Measurements from ENCODE around the gene RPS21. TPM values are rescaled to one million over a fixed set of nuclear protein-coding genes. Genes with fewer than 3 reads are reported as not detected.

The RPS21 gene
- total and polyA plus RNA-seq, 2 donors = 1,987 to 6,072 TPM

DNA sequence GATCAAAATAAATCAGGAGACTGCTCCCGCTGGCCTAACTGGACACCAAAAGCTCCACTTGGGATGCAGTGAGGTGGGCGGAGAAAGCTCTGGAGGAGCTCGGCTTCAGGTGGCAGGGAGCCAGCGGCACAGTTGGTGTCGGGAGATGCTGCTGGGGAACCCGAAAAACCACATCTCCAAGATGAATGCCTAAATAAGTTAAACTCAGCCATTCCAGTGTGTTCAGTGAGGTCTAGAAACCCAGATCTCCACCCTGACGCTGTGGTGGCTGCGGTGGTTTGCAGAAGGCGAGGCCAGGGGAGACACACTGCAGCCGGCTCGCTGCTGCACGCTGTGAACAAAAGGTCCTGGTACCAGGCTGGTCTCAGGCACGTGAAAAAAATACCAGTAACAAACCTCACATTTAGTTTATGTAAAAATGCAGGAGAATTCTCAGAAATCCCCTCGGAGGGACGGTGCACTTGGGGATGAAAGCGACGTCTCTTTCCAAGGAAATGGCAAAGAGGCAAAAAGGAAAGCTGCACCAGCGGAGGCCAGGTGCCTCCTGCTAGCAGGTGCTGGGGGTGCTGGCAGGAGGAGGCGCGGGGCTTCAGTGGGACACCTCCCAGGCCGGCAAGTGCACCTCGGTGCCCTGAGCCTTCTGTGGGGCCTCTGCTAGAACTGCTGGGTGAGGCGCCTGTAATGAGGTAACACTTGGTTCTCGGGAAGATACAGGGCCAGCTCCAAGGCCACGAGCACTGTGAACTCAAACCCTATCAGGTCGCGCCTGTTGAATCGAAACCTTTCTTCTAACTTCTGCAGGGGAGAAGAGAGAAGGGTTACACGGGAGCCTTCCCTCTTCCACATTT, 3.6 kb downstream of the RPS21 start:
- no peaks in the 10 kb centered on the region for H3K27me3 ChIP-seq (ENCODE audit: control insufficient read depth in 2 of 2, insufficient read depth in 1 of 2, low read length in 1 of 2)
- no peaks in the 10 kb centered on the region for H3K9me3 ChIP-seq (ENCODE audit: control insufficient read depth in 2 of 2, insufficient read depth in 1 of 2, low read length in 1 of 2)
- H3K27ac ChIP-seq (ENCODE audit: low read depth in 1 of 2, low read length in 1 of 2) = no peak overlapping the region
- H3K4me3 ChIP-seq (ENCODE audit: low read length in 2 of 2) = no peak overlapping the region
- 96% methylated on average over 29 of the region's 29 CpGs for WGBS
- H3K36me3 ChIP-seq (ENCODE audit: control insufficient read depth in 2 of 2, insufficient read depth in 2 of 2, low read length in 1 of 2) = peaks cover 43 to 48% of the 10 kb centered on the region in 2 donors
- DNase-seq (ENCODE audit: low read depth in 6 of 9, low spot score in 9 of 9) = no peak
- H3K4me1 ChIP-seq (ENCODE audit: control insufficient read depth in 2 of 2, insufficient read depth in 2 of 2, low read length in 2 of 2) = peaks cover 12 to 21% of the 10 kb centered on the region in 2 donors

DNA sequence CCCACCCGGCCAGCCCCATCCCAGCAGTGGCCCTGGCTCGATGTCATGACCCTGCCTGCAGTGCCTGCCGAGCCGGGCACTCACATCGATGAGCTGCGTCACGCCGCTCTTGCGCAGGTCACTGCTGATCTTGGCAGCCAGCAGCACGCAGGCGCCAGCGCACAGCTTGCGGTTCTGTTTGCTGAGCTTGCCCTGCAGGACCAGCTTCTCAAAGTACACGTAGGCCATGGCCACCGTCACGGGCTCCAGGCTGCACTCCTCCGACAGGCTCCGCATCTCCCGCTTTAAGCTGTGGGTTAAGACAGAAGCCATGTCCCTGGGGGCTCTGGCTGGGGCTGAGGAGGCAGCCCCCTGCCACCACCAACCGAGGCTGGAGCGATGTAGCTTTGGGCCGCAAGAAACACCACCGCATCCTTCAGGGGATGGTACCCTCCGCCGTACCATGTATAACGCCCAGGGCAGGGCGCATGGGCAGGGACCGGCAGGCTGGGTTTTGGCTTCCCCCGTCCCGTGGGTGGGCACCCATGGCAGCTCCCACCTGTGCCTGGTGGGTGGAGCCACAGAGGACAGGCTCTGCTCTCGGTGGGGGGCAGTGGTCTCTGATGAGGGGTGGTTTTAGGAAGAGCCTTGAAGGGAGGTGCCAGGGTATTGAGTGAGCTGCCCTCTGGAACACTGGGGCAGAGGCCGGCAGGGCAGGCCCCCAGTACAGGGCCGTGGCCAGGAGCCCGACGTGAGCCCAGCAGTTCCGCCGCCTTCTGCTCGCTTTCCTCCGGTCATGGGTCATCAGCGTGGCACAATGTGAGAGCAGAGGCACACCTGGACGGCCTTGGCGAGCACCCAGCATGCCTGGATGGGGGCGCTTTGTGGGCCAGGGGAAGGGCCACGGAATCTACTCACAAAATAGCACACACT, 4.5 kb downstream of the RPS21 start:
- Histone ChIP-seq H3K4me3 (ENCODE audit: low read length in 2 of 2) (no peak overlapping the region), H3K9me3 (ENCODE audit: control insufficient read depth in 2 of 2, insufficient read depth in 1 of 2, low read length in 1 of 2) (no peaks in the 10 kb centered on the region), H3K27me3 (ENCODE audit: control insufficient read depth in 2 of 2, insufficient read depth in 1 of 2, low read length in 1 of 2) (no peaks in the 10 kb centered on the region), H3K4me1 (ENCODE audit: control insufficient read depth in 2 of 2, insufficient read depth in 2 of 2, low read length in 2 of 2) (peaks cover 10 to 15% of the 10 kb centered on the region in 2 donors), H3K36me3 (ENCODE audit: control insufficient read depth in 2 of 2, insufficient read depth in 2 of 2, low read length in 1 of 2) (peaks cover 43 to 48% of the 10 kb centered on the region in 2 donors), H3K27ac (ENCODE audit: low read depth in 1 of 2, low read length in 1 of 2) (no peak overlapping the region)
- no peak for DNase-seq (ENCODE audit: low read depth in 6 of 9, low spot score in 9 of 9)
- WGBS = 95% methylated on average over 44 of the region's 44 CpGs

DNA sequence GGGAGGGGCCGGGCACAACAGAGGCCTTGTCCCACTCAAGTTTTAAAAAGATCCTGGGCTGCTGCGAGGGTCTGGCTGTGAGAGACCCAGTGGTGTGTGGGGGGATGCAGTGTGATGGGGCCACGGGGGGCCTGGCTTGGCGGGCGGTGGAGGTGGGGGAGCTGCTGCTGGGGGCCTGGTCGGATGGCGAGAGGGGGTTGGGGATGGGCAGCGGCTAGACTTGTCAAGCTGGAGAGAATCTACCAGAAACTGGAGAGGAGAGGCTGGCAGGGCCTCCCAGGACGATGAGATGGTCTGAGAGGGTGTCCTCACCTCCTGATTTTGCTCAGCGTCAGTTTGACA, 5.1 kb downstream of the RPS21 start:
- Histone ChIP-seq H3K27me3 (ENCODE audit: control insufficient read depth in 2 of 2, insufficient read depth in 1 of 2, low read length in 1 of 2) (no peaks in the 10 kb centered on the region), H3K9me3 (ENCODE audit: control insufficient read depth in 2 of 2, insufficient read depth in 1 of 2, low read length in 1 of 2) (no peaks in the 10 kb centered on the region), H3K4me1 (ENCODE audit: control insufficient read depth in 2 of 2, insufficient read depth in 2 of 2, low read length in 2 of 2) (peaks cover 10 to 15% of the 10 kb centered on the region in 2 donors), H3K27ac (ENCODE audit: low read depth in 1 of 2, low read length in 1 of 2) (no peak overlapping the region), H3K36me3 (ENCODE audit: control insufficient read depth in 2 of 2, insufficient read depth in 2 of 2, low read length in 1 of 2) (peaks cover 43 to 49% of the 10 kb centered on the region in 2 donors), H3K4me3 (ENCODE audit: low read length in 2 of 2) (no peak overlapping the region)
- no peak for DNase-seq (ENCODE audit: low read depth in 6 of 9, low spot score in 9 of 9)
- 97% methylated on average over 10 of the region's 10 CpGs for WGBS

DNA sequence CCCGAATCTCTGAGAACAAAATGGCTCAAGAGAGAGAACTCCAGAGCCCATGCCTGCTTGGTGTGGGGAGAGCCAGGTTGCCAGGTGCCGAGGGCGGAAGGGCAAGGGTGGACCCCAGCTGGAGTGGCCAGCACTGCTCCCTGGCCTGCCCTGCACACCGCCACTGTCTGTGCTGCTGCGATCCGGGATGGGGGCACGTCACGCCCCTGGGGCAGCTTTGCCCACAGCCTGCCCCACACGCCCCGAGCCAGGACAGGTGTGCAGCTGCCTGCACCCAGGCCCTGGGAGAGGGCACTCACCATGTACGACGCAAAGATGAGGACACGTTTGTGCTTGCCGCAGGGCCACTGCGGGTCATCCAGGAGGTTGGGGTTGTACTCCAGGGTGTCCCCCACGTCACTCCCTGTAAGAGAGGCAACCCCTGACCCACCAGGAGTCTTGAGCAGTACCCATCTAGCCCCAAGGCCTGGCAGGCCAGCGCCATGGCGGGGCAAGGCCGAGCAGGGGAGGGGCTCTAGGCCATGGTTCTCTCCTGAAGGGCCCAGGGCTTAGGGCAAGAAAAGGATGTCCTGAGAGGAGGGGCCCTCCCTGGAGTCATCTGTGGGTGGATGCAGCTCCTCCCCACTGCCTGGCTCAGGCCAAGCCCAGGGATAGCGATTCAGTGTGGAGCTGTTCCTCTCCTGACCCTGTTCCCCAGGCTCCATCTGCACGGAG, 5.9 kb downstream of the RPS21 start:
- WGBS = 97% methylated on average over 21 of the region's 21 CpGs
- H3K27me3 ChIP-seq (ENCODE audit: control insufficient read depth in 2 of 2, insufficient read depth in 1 of 2, low read length in 1 of 2) = no peaks in the 10 kb centered on the region
- no peaks in the 10 kb centered on the region for H3K9me3 ChIP-seq (ENCODE audit: control insufficient read depth in 2 of 2, insufficient read depth in 1 of 2, low read length in 1 of 2)
- H3K27ac ChIP-seq (ENCODE audit: low read depth in 1 of 2, low read length in 1 of 2) = no peak overlapping the region
- DNase-seq (ENCODE audit: low read depth in 6 of 9, low spot score in 9 of 9) = no peak
- peaks cover 5 to 9% of the 10 kb centered on the region in 2 donors for H3K4me1 ChIP-seq (ENCODE audit: control insufficient read depth in 2 of 2, insufficient read depth in 2 of 2, low read length in 2 of 2)
- H3K36me3 ChIP-seq (ENCODE audit: control insufficient read depth in 2 of 2, insufficient read depth in 2 of 2, low read length in 1 of 2) = peaks cover 42 to 50% of the 10 kb centered on the region in 2 donors
- H3K4me3 ChIP-seq (ENCODE audit: low read length in 2 of 2) = no peak overlapping the region

DNA sequence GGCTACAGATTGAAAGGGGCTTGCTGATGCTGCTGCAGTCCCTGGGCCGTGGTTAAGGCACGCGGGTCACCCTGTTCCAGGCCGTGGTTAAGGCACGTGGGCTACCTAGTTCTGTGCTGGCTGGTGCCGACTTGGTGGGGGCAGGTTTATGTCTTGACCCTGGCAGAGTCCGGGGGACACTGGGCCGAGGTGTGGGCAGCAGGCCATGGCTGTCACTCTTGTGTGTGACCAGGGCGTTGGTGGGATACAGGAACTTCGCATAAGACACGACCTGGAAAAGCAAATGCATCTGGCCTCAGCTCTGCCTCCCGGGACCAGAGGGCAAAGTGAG, 6.4 kb downstream of the RPS21 start:
- WGBS = 97% methylated on average over 12 of the region's 12 CpGs
- Histone ChIP-seq H3K27ac (ENCODE audit: low read depth in 1 of 2, low read length in 1 of 2) (no peak overlapping the region), H3K36me3 (ENCODE audit: control insufficient read depth in 2 of 2, insufficient read depth in 2 of 2, low read length in 1 of 2) (peaks cover 36 to 50% of the 10 kb centered on the region in 2 donors), H3K4me1 (ENCODE audit: control insufficient read depth in 2 of 2, insufficient read depth in 2 of 2, low read length in 2 of 2) (peaks cover under 1 to 4% of the 10 kb centered on the region in 2 donors), H3K9me3 (ENCODE audit: control insufficient read depth in 2 of 2, insufficient read depth in 1 of 2, low read length in 1 of 2) (no peaks in the 10 kb centered on the region), H3K27me3 (ENCODE audit: control insufficient read depth in 2 of 2, insufficient read depth in 1 of 2, low read length in 1 of 2) (no peaks in the 10 kb centered on the region), H3K4me3 (ENCODE audit: low read length in 2 of 2) (no peak overlapping the region)
- DNase-seq (ENCODE audit: low read depth in 6 of 9, low spot score in 9 of 9) = no peak

DNA sequence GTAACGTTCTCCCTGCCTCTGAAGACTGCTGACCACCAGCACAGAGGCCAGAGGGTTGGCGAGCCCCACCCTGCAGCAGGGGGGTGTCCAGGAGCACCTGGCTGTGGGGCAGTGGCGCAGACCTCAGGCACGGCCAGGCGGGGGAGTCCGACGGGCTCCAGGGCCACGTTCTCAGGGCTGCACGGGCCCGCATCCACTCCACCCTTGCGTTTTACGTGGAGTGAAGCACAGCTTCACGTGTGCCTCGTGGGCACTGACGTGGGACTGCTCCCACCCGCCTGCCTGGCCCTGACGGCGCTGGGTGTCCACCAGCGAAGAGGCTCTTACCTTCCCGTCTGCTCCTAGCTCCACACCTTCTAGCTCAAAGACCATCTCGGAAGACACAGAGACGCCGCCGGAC, 6.9 kb downstream of the RPS21 start:
- H3K4me3 ChIP-seq (ENCODE audit: low read length in 2 of 2) = no peak overlapping the region
- 97% methylated on average over 24 of the region's 24 CpGs for WGBS
- H3K4me1 ChIP-seq (ENCODE audit: control insufficient read depth in 2 of 2, insufficient read depth in 2 of 2, low read length in 2 of 2) = peaks cover 0 to 4% of the 10 kb centered on the region in 2 donors
- peaks cover 31 to 47% of the 10 kb centered on the region in 2 donors for H3K36me3 ChIP-seq (ENCODE audit: control insufficient read depth in 2 of 2, insufficient read depth in 2 of 2, low read length in 1 of 2)
- no peak for DNase-seq (ENCODE audit: low read depth in 6 of 9, low spot score in 9 of 9)
- H3K27me3 ChIP-seq (ENCODE audit: control insufficient read depth in 2 of 2, insufficient read depth in 1 of 2, low read length in 1 of 2) = no peaks in the 10 kb centered on the region
- no peak overlapping the region for H3K27ac ChIP-seq (ENCODE audit: low read depth in 1 of 2, low read length in 1 of 2)
- H3K9me3 ChIP-seq (ENCODE audit: control insufficient read depth in 2 of 2, insufficient read depth in 1 of 2, low read length in 1 of 2) = no peaks in the 10 kb centered on the region

DNA sequence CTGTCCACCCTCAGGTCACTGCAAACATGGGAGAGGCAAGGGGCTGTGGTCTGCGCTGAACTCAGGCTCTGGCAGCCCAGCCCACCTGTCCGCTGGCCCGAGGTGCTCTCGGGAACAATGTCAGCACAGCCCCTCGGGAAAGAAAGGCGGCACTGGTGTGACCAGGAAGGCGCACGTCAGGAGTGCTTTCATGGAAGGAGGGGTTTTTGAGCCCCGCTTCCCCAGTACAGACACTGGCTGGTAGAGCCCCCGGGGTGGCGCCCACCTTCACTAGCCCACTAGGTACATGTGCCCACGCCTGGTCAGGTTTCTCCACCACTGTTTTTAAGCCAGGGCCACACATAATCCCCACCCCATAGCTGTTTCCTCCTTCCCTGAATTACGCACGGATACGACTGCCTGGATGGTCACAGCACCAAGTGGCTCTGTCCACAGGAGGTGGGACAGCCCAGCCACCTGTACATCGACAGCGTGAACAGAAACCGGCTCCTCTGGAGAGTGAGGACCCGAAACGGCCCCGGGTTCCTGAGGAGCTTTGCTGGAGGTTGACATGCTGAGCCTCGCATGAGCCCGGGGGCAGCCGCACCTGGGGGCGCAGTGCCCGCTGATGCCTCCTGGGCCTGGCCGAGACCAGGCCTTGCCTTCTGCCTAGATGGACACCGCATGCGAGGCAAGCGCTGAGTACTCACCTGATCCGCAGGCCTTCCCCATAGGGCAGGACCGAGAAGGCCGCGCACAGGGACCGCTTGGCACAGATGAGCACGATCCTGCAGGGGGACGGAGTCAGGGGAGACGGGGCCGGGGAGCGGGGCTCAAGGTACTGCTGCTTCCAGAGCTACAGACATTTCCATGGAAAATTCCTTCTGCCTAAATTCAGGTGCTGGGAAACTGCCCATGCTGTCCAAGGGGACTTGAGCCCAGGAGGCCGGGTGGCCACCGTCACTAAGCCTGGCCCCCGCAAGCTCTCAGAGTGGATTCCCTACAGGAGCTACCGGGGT, 7.6 kb downstream of the RPS21 start:
- Histone ChIP-seq H3K27ac (ENCODE audit: low read depth in 1 of 2, low read length in 1 of 2) (no peak overlapping the region), H3K4me3 (ENCODE audit: low read length in 2 of 2) (no peak overlapping the region), H3K36me3 (ENCODE audit: control insufficient read depth in 2 of 2, insufficient read depth in 2 of 2, low read length in 1 of 2) (peaks cover 24 to 43% of the 10 kb centered on the region in 2 donors), H3K4me1 (ENCODE audit: control insufficient read depth in 2 of 2, insufficient read depth in 2 of 2, low read length in 2 of 2) (no peaks in the 10 kb centered on the region), H3K27me3 (ENCODE audit: control insufficient read depth in 2 of 2, insufficient read depth in 1 of 2, low read length in 1 of 2) (no peaks in the 10 kb centered on the region), H3K9me3 (ENCODE audit: control insufficient read depth in 2 of 2, insufficient read depth in 1 of 2, low read length in 1 of 2) (no peaks in the 10 kb centered on the region)
- 96% methylated on average over 44 of the region's 44 CpGs for WGBS
- no peak for DNase-seq (ENCODE audit: low read depth in 6 of 9, low spot score in 9 of 9)

All from thymus (tissue), 11 donors.